Astrocyte (in vitro differentiated cells and primary cell): ENCODE results near the gene FYN.
"Not testable (repeated sequence)": the region's sequence is repeated elsewhere in the genome, so short reads cannot be mapped to it uniquely, and the experiment has no call there.

Experiments
- CTCF ChIP-seq: IDR thresholded peaks from 2 replicates; pipeline ENCODE4 v1.5.1; 2011; ENCODE audit warnings: low read depth, mild to moderate bottlenecking, inconsistent platforms, low read length, moderate library complexity; ENCODE audit not compliant: insufficient read depth
- EZH2 ChIP-seq: IDR thresholded peaks from 2 replicates; pipeline ENCODE4 v1.6.1; 2012; ENCODE audit warnings: mild to moderate bottlenecking, low read length, inconsistent platforms; ENCODE audit not compliant: insufficient read depth

- TF ChIP-seq CTCF, EZH2: not testable (repeated sequence)
These were observed 35.1 kb upstream of the FYN start for GRCh38 chr6:111908365-111908764.
